HG03045 (cell line): ENCODE results near the gene ALG8.

Experiments used
- ATAC-seq: cut with Tn5 transposase; IDR thresholded peaks from one replicate; pipeline ENCODE4 v1.9.1; 2021; ENCODE audit warnings: mild to moderate bottlenecking, moderate library complexity; ENCODE audit not compliant: unreplicated experiment

ALG8 gene

DNA sequence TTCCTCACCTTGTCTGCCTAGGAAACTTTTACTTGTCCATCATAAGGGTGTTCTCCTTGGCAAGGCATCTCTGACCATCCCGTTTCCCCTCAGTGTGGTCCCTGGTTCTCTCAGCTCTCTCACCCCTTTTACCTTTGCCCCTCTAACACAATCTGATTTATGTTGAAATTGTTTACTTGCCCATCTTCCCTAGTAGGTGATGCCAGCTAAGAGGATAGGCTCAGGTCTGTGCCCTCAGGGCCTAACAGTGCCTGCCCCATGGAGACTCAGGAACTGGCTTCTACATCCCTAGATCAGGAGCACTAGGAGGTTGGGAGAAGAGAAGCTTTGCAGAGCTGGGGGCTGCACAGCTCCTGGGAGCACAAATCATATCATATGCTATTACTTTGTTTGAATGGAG lies 21.1 kb upstream of the ALG8 start:
- ATAC-seq, result no peak

DNA sequence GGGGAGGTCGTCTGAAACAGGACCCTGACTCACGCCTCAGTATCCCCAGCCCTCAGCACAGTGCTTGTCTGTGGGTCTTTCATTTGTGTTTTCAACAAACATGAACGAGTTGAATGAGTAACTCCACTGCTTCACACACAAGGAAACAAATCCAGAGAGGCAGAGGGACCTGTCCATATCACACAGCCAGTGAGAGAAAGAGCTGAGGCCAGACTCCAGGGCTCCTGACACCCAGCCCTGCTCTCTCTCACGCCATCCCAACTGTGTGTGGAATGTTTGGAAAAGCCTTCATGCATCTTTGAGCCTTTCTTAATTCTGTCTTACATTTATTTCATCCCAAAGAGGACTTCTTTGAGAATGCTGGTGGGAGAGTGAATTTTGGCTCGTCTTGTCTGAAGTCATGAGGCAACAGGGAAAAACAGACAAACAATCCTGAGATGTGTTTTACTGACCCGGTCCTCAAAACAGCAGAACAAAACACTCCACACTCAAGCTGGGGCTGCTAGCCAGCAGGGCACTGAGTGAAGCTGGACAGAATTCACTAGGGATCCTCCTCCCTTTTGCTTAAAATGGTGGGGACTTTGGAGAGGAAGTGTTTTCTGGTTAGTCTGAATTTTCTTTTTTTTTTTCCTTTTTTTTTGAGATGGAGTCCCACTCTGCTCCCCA lies 19.7 kb upstream of the ALG8 start:
- no peak for ATAC-seq

DNA sequence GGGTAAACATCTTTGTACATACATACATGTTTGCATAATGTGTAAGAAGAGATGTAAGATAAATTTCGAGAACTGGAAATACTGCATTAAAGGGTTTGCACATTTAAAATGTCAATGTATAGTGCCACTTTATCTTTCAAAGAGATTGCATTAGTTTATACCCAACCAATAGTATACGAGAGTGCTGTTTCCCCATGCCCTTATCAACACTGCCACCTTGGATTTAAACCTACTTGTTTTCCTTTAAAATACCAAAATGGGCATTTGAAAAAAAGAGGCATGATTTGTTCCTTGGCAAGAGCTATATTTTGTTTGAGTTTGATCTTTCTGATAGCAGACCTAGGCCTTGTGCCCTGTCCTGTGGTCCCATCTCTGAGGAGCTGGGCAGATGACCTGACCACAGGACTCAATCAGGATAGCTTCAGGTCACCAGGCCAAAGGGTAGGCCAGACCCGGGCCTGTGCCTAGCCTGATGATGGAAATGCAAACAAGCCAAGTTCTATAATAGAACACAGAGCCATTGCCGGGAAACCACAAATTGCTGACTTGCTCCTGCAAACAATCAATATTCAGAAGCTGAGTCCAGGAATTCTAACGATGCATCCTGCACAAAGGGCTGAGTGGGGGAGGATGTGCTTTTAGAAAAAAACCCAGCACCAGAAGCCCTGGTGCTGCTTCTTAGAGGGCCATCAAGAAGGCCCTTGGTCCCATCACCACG lies 16.9 kb upstream of the ALG8 start:
- ATAC-seq, result no peak

DNA sequence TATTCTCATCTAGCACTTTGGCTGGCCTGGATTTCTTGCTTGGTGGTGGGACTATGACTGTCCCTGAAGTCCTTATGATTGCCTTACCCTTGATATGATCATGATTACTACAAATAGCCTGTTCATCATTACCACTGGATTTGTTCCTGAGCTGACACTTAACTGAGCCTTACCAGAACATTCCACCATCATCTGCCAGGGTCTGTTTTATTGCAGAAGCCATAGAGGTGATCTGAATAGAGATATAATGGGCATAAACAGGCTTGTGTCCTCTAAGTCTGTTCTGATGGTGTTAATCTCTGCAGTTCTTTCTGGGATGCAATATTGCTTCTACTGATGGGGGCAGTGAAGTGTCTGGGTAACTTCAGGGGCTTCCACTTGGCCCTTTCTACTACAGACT lies 12.4 kb upstream of the ALG8 start:
- ATAC-seq, result no peak

DNA sequence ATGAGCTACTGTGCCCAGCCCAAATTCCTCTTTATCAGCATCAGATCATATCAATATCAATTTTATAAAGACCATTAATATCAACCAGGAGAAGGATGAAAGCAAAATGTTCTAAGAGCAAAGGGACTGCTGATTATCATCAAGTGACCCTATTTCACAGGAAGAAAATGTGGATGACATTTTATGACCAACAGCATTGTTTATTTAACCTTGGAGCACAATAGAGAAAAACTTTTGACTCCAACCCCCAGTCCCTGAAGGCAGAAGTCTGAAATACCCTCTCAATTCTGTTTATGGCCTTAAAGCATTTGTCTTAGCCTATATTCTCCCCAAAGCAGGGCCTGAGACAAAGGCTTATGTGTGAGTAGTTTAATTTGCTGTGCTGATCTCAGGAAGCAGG lies 11.3 kb upstream of the ALG8 start:
- ATAC-seq, result no peak

DNA sequence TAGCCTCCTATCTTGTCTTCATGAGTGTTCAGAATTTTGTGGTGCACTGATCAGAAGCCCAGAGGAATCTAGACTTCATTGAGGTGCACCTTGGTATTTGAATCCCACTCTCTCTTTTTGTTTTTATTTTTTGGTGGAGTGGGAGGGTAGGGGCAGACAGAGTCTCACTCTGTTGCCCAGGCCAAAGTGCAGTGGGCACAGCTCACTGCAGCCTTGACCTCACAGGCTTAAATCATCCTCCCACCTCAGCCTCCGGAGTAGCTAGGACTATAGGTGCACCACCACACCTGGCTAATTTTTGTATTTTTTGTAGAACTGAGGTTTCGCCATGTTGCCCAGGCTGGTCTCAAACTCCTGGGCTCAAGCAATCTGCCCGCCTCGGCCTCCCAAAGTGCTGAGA lies 10.9 kb upstream of the ALG8 start:
- ATAC-seq, result no peak

DNA sequence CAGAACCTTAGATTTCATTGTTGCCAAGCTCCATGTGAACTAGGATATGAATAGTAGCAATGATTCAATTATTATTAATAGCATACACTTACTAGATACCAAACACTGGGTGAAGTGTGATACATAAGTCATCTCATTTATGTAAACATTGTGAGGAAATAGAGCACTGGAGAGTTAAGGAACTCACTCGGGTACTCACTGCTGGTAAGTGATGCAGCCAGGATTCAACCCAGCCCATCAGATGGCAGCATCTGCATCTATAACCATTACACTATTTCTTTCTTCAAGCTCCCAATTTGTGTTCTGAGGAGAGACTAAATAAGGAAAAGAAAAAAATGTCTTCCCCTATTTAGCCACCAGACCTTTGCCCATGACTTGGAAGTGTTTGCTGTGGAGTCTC lies 10.2 kb upstream of the ALG8 start:
- no peak for ATAC-seq

DNA sequence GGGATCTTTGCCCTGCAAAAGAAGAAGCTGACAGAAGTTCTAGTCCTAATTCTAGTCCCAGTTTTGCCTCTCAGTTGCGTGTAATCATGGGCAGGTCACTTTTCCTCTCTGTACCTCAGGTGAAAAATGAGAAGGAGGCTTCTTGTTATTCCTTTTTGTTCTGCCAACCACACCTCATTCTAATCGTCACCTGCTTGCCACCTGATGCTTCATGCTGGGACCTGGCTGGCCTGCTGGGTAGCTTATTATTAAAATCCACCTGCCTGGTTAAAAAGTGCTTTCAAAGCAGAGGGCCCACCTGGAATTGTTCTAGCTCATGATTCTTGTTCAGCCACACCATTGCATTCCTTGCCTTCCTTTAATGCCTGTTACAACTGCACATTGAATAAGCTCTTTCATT lies 8.4 kb upstream of the ALG8 start:
- no peak for ATAC-seq

DNA sequence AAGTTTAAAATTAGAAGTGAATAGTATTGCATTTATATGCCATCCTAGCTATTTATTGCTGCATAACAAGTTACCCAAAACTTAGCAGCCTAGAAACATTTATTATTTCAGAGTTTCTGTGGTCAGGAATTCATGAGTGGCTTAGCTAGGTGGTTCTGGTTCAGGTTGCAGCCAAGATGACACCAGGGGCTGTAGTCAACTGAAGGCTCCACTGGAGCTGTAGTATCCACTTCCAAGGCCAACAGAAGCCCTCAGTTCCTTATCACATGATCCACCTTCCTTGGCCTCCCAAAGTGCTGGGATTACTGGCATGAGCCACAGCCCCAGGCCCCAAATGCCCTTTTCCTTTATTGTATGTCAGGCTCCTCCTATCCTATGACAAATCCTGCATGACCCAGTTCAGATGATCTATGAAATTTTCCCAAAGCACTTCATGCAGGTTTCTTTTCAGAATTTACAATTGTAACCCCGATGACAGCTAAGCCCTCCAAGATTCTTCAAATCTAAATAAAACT lies 6.1 kb upstream of the ALG8 start:
- no peak for ATAC-seq

DNA sequence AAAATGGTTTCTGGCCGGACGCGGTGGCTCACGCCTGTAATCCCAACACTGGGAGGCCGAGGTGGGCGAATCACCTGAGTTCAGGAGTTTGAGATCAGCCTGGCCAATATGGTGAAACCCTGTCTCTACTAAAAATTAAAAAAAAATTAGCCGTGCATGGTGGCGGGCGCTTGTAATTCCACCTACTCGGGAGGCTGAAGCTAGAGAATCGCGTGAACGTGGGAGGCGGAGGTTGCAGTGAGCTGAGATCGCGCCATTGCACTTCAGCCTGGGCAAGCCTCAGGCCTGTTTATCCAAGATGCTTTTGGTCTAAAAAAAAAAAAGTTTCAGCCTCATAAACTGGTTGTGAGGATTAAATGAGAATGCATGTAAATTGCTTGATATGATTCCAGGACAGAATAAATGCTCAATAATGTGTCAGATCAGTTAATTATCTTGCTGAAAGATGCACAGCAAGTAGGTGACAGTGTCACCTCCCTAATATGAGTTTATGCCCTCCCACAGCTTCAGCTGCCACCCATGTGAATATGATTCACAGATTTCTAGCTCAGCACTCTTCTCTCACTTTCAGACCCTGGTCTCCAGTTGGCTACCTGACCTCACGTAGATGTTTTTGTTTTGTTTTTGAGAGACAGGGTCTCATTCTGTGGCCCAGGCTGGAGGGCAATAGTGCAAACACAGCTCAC lies 1.1 kb upstream of the ALG8 start:
- ATAC-seq, result no peak

DNA sequence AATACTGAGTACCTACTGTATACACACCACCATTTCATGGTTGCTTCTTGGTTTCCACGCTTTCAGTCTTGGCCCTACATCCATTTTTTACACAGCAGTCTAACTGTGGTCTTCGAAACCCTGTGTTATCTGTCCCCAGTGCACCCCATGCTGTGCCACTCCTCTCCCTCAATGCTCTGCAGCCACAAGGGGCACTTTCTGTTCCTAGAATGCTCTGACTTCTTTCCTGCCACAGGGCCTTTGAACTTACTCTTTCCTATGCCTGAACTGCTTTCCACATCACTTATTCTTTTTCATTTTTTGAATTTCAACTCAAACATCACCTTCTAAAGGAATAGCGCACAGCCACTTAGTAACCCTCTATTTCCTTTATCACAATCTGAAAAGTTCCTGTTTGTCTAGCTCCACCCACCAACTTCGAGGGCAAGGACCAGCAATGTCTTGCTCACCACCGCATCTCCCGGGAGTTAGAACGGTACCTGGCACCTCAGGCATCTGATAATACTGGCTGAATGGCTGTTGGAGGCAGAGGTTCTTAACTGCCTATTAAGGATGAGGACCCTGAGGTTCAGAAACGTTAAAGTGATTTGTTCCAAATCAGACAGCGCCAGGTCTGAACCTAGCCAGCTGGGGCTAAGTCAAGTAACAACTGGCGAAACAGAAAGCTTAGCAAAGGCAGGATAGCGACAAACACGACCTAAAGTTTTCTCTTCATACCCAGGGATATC lies 568 bp downstream of the ALG8 start:
- ATAC-seq, result peak; percentile 34

DNA sequence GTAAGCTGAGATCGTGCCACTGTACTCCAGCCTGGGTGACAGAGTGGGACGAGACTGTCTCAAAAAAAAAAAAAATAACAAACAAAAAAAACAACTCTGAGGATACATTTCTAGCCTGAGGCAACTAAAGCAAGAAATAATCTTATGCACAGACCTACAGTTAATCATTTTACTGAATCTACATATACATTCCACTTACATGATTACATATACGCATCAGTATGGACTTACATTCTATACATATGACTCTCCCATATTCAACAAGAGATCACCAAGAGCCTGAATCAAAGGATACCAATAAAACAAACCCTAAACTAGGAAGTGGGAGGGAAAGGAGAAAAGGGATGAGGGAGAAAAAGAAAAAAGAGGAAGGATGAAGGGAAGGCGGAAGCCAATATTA lies 1.1 kb downstream of the ALG8 start:
- no peak for ATAC-seq

DNA sequence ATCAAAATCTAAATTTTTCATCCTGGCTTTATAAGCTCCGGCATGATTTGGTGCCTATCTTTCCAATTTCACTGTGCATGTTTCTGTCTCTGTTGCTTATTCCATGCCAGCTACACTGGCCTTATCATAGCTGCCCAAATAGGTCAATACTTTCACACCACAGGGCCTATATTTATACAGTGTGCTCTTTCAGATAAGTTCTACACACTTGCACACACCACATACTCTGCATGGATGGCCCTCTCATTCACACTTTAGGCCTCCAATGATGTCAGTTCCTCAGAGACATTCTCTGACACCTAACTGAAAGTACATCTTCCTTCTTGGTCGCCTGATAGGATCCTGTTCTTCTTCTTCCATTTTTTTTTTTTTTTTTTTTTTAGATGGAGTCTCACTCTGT lies 7.0 kb downstream of the ALG8 start:
- no peak for ATAC-seq

DNA sequence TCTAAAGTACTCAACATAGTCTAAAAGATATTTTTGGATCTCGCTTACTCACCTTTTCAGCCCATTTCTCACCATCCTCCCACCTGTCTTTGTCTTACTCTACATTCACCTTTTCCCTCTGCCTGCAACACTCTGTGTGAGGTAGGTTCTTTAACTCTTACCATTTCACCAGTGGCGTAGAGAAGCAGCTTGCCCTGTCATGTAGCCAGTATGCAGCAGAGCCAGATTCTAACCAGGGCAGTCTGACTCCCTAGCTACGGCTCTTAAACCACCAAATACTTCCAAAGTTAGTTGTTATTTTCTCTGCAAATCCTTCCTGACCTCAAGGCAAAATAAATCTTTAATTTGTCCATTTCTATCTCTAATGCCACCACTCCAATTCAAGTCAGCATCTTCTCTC lies 7.5 kb downstream of the ALG8 start:
- no peak for ATAC-seq

DNA sequence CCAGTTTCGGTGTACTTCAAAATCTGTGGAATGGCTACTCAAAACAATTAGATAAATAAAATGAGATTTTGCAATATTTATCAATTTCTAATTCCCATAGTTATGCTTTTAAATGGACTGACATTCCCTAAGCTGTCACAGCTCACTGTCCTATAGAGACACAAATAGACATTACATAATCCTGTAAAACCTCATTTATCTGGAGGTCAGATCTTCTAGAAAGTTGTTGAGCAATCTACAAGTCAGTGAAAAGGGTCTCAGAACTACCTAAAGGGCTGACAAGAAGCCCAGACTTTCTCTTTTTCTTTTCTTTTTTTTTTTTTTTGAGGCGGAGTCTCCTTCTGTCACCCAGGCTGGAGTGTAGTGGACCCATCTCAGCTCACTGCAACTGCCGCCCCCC lies 12.0 kb downstream of the ALG8 start:
- no peak for ATAC-seq

DNA sequence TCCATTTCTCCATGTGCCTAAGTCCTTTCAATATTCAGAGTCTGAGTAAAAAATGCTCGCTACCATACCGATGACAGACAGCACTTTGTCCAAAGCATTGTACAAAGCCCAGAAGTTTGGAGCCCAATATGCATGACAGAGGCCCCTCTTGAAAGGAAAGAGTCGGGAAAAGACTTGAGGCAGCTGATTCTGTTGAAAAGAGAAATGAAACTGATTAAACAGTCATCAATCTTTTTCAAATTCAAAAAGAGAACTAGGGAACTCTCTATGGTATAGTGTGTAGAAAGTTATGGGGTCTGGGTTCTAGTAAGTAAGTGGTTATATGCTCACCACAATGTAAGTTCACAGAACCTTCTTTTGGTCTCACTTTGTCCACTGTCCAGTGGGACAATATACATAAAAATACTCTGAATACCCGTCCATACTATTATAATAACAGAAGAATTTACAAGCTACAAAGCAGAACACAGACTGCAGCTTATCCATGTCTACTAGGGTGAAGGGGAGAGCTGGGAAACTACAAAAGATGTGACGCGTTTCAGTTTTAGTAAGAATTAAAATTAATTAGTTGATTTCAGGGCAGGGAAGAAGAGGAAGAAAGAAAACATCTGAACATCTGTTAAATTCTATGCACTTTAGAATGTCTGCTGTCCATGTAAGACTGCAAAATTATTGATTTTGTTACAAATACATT lies 26.7 kb downstream of the ALG8 start:
- no peak for ATAC-seq

DNA sequence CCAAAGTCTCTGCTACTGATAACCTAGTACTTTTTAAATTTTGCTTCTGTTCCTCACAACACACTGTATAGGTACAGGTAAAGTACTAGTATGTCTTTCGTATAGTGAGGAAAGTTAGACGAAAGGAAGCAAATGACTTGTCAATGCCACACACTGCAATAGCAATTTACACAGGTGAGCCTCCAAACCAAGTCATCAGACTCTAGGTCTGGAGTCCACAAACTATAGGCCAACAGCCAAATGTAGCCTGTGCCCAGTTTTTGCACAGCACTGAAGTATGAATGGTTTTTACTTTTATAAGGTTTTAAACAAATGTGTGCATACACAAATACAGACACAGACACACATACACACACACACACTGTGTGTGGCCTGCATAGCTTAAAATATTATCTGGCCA lies 28.1 kb downstream of the ALG8 start:
- no peak for ATAC-seq

DNA sequence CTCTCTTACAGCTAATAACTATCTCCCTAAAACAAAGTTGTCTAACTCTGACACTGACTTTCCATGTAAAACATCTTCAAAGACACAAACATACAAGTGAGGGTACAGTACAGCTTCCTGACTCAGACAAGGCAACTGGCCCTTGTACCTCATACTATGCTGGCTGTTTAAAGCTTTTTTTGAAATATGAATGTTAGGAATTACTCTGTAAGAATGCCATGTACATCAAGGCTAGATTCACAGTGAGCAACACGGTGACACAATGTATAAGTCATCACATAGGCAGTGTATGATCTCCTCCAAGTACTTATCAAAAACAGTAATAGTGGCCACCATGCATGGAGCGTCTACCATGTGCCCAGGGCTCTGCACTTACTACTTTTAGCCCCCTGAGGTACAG lies 28.6 kb downstream of the ALG8 start:
- no peak for ATAC-seq

DNA sequence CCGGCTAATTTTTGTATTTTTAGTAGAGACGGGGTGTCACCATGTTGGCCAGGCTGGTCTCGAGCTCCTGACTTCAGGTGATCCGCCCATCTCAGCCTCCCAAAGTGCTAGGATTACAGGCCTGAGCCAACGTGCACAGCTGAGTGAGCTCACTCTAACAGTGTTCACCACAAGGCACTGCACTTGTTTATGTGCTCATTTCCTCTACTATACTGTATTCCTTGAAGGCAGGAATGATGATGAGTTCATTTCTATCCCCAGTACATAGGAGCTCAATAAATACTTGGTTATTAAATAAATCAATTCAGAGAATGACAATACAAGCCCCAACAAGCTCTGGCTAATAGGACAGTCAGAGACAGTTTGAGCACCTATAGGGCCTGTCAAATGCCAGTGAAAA lies 29.1 kb downstream of the ALG8 start:
- no peak for ATAC-seq

DNA sequence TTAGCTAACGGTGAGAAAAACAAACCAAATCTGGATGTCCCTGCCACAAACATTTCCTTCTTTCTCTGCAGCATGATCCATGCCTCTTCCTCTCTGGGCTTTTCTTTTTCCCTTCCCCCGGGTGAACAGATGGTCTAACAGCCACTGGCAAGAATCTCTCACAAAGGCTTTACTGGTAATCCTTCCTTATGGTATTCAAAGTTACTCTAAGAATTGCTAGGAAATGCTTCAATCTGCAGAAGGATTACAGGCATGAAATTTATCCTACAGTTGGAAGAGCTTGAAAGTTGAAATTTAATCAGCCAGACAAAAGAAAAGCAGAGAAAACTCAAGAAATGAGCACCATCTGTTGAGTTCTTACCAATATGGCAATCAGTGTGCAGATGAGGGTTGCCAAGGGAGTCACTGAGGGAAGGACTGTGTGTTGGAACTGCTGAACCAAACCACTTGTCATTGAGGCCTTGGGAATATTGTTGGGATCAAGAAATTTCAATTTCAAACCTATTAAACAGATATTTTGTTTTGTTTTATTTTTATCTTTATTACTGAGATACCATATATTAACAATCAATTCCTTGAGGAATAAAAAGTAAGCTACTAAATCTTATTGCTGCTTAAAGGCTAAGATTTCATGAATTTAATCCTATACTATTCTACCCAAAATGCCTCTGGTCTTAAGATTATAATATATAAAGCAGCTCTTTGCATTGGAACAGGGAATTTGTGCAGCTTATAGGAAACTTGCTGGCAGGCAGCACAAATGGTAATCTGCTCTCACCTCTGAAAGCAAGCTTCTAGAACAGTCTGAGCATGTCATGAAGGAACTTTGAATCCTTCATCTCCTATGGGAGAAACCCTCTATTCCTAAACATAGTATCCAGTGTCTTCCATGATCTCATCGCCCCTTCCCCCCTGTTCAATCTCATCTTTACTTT lies 30.1 kb downstream of the ALG8 start:
- ATAC-seq, result no peak
